HG02885 (cell line): ENCODE results near the gene CNOT11.
"Not testable (repeated sequence)": the region's sequence is repeated elsewhere in the genome, so short reads cannot be mapped to it uniquely, and the experiment has no call there.

ENCODE experiments used
- ATAC-seq: cut with Tn5 transposase; IDR thresholded peaks from one replicate; pipeline ENCODE4 v1.9.1; 2021; ENCODE audit warnings: mild to moderate bottlenecking; ENCODE audit not compliant: unreplicated experiment, poor library complexity

The CNOT11 gene

DNA sequence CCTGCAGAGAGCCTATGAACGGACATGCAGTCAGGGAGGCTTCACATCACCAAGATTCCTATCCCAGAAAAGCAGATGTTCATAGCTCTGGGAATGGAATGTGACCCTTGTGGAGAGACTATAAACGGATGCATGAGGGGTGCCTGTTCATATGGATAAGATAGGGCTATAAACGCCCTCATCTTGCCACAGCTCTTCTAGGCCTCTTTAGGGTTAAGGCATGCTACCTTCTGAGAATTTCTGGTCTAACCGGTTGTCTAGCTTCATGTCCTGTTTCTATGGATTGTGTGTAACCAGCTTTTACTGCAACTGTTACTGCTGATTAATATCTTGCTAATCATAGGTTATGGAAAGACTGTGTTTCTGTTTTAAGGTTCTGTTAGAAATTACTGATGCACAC is 8.3 kb upstream of the CNOT11 start:
- ATAC-seq = not testable (repeated sequence)

GRCh38 chr2:101244899-101245298 is 7.8 kb upstream of the CNOT11 start:
- not testable (repeated sequence) for ATAC-seq

DNA sequence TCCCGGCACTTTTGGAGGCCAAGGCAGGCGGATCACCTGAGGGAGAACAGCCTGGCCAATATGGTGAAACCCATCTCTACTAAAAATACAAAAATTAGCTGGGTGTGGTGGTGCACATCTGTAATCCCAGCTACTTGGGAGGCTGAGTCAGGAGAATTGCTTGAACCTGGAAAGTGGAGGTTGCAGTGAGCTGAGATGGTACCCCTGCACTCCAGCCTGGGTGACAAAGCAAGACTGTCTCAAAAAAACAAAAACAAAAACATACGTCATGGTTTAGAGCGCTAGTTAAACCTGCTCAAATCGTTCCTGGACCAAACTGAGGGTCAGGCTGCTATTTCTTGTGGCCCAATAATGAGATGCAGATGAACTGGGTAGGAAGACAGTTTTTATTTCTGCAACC is 7.2 kb upstream of the CNOT11 start:
- ATAC-seq = not testable (repeated sequence)

DNA sequence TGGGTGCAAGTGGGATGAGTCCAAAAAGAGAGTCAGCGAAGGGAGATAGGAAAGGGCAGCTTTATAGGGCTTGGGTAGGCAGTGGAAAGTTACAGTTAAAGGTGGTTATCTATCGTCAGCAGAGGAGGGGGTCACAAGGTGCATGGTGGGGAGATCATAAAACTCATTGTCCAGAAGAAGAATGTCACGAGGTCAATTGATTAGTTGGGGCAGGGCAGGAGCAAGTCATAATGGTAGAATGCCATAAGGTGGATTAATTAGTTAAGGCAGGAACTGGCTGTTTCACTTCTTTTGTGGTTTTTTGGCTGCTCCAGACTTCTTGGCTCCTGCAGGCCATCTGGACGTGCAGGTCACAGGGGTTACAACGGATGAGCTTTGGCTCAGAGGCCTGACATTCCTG is 3.9 kb upstream of the CNOT11 start:
- ATAC-seq = not testable (repeated sequence)

- no peak for ATAC-seq
Measured at GRCh38 chr2:101249826-101250225, 2.9 kb upstream of the CNOT11 start.

DNA sequence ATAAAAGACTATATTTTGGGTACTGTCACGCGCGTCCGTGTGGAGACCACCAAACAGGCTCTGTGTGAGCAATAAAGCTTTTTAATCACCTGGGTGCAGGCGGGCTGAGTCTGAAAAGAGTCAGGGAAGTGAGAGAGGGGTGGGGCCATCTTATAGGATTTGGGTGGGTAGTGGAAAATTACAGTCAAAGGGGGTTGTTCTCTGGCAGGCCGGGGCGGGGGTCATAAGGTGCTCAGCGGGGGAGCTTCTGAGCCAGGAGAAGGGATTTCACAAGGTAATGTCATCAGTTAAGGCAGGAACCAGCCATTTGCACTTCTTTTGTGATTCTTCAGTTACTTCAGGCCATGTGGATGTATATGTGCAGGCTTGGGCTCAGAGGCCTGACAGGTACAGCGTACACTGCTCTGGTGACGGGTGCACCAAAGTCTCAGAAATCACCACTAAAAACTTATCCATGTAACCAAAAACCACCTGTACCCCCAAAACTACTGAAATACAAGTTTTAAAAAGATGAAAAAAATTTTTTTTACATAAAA is 1.4 kb upstream of the CNOT11 start:
- ATAC-seq = not testable (repeated sequence)

- peak; percentile 48 for ATAC-seq
Measured at GRCh38 chr2:101251844-101252407, 760 bp upstream of the CNOT11 start.

GRCh38 chr2:101253013-101253702 is 472 bp downstream of the CNOT11 start:
- ATAC-seq = peak; percentile 60

DNA sequence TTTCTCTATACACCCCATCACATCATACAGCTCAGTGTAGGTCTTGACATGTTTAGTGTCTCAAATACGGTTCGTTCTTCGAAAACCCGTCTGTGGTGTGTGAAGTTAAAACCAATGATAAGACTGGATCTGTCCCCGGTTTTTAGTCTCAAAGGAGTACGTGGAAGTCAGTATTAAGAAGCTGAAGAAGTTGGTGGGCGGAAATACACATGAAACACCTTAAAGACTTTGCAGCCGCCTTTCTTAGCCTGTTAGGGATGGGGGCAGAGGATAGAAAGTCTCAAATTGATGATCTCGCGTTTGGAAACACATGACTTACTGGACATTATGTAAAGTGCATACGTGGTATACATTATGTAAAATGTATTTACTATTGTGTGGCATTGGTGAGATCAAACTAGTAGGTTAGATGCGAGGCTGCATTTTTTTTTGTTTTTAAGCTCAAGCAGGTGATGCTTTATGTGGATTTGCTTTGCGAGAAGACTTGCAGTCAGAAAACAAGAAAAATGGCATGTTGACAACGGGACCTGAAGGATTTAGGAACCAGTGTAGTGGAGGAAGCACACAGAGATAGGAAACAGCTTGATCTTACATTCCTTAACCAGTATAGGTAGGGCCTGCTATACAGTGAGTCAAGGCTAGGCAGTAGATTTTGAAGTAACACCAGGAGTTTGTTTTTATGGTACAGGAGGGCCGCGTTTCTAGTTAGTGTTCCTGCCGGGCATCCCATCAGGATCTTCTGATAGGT is 1.2 kb downstream of the CNOT11 start:
- no peak for ATAC-seq

GRCh38 chr2:101255501-101255900 is 2.8 kb downstream of the CNOT11 start:
- no peak for ATAC-seq

DNA sequence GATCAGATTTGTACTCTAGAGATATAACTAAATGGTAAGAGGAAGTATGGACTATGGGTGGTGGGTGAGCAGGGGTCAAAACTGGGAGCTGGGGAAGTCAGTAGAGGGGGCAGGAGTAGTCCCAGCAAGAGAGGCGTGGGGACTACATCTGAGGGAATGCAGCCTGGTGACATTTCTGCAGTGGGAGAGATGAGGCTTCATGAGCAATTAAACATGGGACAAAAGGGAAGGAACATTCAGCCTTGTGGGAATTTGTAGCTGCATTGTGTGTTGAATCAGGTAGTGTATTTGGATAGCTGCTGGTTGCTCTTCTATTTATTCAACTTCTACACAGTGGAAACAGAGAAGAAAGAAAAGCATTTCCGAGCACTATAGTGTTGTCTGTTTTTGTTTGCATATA is 3.6 kb downstream of the CNOT11 start:
- no peak for ATAC-seq

- no peak for ATAC-seq
Measured at GRCh38 chr2:101258804-101259203, 6.1 kb downstream of the CNOT11 start.

DNA sequence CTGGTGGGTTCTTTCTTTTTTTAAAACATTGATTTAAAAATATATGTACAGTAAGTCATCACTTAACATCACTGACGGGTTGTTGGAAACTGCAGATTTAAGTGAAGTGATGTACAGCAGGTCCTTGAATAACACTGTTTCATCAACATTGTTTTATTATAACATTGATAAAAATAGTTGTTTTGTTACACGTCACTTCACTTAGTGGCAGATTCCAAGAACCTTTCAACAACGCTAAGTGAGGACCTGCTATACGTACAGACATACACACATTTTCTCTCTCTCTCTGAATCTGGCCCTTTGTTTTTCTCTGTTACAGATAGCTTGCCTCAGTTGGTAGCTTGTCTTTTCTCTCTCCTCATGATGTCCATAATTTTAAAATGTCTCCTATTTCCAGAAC is 9.5 kb downstream of the CNOT11 start:
- ATAC-seq = no peak

- ATAC-seq = no peak
Measured at GRCh38 chr2:101263377-101263800, 10.7 kb downstream of the CNOT11 start.

DNA sequence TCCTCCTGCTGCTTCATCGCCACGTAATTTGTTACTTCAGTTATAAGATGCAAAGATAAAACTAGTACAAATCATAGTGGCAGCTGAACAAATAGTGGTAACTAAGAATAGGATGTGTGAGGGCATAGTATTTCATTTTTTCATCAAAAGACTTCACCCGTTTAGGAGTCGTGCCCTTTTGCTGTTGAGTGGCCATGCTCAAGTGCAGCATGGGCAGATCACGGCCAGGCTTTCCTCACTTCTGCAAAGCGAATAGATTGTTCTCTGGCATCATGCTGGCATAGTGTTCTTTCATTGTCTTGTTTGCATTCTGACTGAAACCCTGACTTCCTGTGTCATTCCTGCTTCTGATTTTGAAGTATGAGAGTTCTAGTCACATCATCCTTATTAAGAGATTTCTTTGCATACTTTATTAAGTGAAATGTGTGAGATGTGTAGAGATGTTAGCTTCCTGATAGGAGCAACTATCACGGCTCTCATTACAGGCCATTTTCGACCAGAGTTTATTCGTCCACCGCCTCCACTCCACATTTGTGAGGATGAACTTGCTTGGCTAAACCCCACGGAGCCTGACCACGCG is 11.8 kb downstream of the CNOT11 start:
- ATAC-seq = no peak

DNA sequence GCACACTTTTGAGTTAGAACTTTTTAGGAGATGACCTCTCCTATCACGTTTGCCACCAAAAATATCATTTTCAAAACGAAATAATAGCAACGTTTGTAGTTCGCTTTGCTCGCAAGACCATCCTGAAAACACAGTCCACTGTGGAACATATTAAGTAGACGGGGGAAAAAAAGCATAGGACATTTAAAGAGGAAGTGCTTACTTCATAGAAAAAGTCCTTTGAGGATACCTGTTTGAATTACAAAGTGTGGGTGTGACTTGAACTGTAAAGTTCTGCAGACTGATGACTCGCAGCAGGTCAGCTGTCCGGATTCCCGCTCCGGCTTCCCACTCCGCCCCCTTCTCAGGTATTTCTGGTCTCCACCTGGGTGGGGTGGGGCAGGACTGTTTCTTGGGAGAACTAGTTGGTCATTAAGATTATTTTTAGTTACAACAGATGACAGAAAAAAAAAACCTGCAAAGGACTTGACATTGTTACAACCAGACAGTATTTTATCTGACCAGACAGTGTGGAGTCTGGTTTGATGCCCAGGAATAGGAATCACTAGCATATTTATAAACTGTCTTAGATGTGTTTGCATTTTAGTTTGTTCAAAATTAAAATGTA is 13.3 kb downstream of the CNOT11 start:
- no peak for ATAC-seq

- no peak for ATAC-seq
Measured at GRCh38 chr2:101267671-101268656, 15.3 kb downstream of the CNOT11 start.

DNA sequence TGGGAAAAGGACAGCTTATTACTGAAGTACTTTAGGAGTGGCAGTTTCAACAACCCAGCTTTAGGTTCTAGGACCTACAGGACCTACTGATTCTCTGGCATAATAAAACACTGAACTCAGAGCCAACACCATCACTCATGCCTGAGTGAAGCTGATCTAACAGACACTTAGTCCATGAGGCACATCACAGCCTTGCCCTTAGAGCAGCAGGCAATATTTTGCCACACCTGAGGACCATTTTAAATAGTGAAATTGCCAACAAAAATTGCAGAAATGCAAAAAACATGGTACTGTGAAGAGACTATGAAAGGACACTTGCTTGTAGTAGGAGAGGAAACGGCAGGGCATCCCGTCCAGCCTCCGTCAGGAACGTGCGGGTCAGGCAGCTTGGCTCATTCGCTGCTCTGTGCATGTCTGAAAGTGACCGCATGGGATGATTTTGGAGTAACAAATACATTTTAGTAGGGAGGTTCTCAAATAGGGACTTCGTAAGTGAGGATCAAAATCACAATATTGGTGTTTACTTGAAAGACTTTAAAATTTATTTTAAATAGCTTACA is 18.1 kb downstream of the CNOT11 start:
- no peak for ATAC-seq
